NOMO-1 treated with dmso at 0.1 percent for 144 hours (cell line): ENCODE measurements around the gene C18orf63.
"Not testable (repeated sequence)": the region's sequence is repeated elsewhere in the genome, so short reads cannot be mapped to it uniquely, and the experiment has no call there.

Experiments used
- DNase-seq: peaks from one replicate; lab custom pipeline; 2025; ENCODE audit not compliant: unreplicated experiment; lab: John Stamatoyannopoulos, UW

C18orf63 gene

GRCh38 chr18:74315464-74316256 is at the start of gene C18orf63:
C18orf63 (plus strand) TSS chr18:74315839; CDS start chr18:74317866, 2,027 bp downstream.
- DNase-seq = no peak

DNA sequence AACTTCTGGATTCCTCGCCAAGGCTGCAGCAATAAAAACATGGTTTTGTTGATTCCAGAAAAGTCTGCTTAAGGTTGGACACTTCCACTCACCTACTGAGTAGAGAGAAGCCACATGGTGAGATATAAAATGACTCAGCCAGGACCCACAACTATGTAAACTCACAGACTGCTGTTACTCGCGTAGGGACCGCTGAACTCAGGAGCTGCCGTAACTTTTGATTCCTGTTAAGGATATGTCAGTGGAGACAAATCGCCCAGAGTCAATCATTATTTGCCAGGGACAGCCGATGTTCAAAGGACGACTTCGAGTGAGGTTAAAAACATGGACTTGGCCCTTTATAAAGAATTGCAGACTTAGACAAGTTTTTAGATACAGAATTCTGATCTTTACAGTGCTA is 49.5 kb upstream of the C18orf63 start:
- DNase-seq = no peak

- no peak for DNase-seq
Observed at GRCh38 chr18:74268175-74268574, 47.5 kb upstream of the C18orf63 start.

DNA sequence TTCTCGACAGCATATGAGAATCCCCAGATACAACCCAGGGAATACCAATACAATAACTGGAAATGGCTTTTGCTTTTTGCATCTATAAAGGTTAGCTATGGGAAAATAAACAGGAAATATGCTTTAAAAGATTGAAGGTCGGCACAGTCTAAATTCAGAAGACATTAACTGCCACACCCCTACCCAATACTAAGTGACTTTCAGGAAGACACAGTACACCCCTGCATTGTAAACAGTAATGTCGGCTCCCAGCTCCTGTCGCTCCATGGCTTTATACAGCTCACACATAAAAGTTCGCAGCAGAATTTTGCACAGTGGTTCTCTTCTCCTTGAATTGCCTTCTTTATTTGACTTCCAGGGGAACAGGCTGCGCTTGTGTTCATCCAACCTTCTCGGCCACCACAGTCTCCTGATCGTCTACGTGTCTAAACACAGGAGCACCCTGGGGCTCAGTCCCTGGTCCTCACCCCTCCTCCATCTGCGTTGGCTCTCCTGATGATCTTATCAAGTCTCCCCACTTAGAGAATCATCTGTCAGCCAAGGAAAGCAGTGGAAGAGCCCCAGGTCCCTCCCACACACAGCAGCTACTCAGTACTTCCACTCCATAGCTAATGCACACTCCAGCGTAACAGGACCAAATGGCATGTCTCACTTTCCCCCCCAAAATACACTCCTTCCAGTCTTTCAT is 46.6 kb upstream of the C18orf63 start:
- no peak for DNase-seq

- no peak for DNase-seq
Observed at GRCh38 chr18:74271635-74272034, 44.0 kb upstream of the C18orf63 start.

GRCh38 chr18:74273394-74273793 is 42.2 kb upstream of the C18orf63 start:
- no peak for DNase-seq

DNA sequence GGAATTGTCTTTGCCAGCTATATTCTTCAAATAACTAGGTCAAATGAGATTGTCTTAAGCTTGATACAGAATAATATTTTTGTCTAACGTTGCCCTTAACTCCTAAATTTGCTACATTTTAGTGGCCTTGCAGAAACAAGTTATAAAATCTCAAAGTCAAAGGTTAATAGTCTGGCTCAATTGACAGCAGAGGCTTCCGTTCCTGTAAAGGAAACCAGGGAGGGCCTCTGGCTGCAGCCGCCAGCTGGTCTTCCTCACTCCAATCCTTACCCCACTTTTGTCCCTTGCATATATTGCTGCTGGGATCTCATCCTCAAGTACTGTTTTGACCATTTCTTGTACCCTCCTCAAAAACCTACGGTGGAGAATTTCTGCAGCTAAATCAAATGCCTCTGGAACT is 40.9 kb upstream of the C18orf63 start:
- DNase-seq = no peak

- DNase-seq = no peak
Observed at GRCh38 chr18:74275736-74276135, 39.9 kb upstream of the C18orf63 start.

GRCh38 chr18:74276609-74277008 is 39.0 kb upstream of the C18orf63 start:
- DNase-seq = no peak

DNA sequence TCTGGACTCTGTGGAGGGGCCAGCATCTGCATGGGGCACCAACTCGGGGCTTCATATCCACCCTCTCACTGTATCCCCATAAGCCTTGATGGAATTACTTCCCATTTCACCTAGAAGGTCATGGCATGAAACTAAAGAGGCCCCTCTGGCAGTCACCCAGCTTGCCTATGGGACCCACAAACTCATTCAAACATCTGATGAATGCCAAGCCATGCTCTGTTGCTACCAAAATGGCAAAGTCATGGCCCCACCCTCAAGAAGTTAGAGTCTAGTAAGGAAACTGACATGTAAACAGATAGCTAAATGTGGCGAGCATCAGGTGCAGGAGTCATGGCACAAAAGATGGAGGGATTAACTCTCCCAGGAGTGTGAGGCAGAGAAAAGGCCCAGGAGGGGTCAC is 38.3 kb upstream of the C18orf63 start:
- DNase-seq = no peak

GRCh38 chr18:74278058-74278457 is 37.6 kb upstream of the C18orf63 start:
- DNase-seq = no peak

DNA sequence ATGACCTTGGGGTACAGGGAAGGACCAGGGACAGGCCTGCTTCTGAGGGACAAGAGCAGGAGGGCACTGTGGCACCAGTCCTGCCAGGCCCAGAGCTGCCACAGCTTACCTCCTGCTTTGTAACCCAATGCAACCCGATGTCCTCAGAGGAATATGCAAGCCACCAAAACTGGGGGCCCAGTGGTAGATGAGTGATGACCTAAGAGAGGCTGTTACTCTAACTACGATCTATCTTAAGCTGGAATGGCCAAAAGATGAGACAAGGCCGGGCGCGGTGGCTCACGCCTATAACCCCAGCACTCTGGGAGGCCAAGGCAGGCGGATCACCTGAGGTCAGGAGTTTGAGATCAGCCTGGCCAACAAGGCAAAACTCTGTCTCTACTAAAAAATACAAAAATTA is 36.7 kb upstream of the C18orf63 start:
- DNase-seq = no peak

DNA sequence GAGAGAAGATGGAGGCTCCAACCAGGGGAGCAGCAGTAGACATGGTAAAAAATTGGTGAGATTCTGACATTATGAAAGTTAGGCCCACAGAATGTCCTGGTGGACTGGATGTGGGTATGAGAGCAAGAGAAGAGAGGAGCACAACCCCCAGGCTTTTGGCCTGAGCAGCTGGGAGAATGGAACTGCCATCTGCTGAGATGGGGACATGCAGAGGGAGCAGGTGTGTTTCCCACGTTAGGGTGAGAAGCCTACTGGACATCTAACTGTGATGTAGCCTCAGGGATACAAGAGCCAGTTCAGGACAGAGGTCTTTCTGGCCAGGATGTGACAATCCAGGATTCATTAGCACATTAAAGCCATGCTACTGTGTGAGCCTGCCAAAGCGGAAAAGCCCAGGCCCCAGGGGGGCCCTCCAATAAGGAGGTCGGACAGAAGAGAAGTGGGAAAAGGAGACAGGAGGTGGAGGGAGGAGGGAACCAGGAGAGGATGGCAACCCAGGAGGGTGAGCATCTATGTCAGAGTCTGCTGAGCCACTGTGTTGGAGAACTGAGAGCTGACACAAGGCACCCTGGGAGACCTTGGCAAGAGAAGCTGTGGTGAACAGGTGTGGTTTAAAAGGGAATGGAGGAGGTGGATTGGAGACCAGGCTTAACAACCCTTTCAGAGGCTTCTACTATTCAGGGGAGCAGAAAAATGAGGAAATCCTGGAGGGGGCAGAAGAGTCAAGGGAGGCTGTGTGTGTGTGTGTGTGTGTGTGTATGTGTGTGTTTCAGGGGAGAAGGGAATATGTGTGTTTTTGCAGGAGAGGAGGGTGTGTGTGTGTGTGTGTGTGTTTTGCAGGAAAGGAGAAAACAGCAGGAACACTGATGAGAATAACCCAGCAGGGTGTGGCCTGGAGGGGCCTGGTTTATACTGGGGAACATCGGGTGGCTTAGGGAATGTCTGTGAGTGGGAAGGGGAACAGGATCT is 34.3 kb upstream of the C18orf63 start:
- DNase-seq = no peak

DNA sequence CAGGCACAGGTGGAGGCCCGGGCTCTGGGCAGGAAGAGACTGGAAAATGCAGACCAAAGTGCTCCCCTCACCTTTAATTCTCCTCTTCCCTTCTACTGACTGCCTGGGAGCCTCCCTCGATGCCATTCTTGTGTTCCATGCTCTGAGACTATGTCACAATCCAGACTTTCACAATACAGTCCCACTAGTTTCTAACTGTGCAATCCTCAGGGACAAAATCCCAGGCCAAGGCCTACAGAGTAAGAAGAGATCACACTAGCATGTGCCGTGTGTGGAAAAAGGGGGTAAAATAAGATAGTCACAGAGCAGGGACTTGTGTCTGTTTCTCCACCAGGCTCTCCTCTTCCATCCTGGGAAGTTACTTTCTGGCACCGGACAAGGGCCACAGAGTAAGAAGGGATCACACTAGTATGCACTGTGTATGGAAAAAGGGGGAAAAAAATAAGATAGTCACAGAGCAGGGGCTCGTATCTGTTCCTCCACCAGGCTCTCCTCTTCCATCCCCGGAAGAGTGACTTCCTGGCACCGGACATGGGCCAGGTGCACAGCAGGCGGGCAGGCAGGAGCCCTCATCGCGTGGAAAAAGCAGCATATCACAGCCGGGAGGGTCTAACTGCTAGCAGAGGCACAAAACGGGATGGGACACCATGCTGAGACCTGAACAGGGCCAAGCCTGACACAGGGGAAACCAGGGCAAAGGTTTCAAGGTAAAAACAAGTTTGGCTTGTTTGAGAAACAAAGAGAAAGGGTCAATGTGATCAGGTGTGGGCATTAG is 33.5 kb upstream of the C18orf63 start:
- no peak for DNase-seq

GRCh38 chr18:74282755-74283554 is 32.7 kb upstream of the C18orf63 start:
- no peak for DNase-seq

- DNase-seq = no peak
Observed at GRCh38 chr18:74283646-74284045, 32.0 kb upstream of the C18orf63 start.

DNA sequence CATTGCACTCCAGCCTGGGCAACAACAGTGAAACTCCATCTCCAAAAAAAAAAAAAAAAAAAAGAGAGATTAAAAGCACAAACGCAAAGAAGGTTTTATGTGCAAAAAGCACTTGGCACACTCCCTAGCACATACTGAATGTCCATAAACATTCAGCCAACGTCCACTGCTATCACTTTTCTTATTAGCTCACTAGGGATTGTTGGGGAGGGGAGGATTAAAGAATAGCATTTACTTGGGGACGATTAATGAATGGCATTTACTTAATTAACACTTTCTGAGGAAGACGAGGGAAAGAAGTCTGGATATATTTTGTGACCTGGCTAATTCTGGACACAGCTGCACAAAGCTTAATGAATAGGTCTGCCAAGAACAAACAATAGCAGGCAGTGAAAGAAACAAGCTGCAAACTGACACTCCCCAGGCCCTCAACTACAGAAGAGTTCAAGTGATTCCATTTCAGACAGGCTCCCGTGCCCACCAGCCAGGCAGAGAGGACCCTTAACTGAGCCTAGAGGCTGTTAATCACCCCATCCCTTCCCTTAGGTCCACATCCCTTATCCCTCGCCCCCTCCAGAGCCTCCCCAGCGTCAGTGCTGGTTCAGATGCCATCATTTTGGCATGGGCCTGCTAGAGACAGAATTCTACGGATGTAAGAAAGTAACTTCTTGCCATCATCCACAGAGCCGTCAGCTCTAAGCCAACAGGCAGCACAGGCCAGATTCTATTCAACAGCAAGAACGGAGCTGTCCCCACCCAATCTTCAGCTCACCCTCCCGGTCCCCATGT is 31.3 kb upstream of the C18orf63 start:
- DNase-seq = no peak

- DNase-seq = no peak
Observed at GRCh38 chr18:74284980-74285355, 30.7 kb upstream of the C18orf63 start.

DNA sequence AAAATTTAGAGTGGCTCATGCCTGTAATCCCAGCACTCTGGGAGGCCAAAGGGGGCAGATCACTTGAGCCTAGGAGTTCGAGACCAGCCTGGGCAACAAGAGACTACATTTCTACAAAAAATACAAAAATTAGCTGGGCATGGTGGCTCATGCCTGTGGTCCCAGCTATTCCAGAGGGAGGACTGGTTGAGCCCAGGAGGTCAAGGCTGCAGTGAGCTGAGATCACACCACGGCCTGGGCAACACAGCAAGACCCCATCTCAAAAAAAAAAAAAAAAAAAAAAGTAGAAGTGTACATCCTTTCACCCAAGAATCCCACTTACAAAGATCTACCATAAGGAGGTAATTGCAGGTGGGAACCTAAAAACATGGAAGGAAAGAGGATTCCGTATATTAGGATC is 30.1 kb upstream of the C18orf63 start:
- DNase-seq = not testable (repeated sequence)
